A549 (cell line): ENCODE measurements around the gene NELFB. TPM values are rescaled to one million over a fixed set of nuclear protein-coding genes. Genes with fewer than 3 reads are reported as not detected.
A peak's percentile ranks its signal among the peaks of the same experiment; 100 is the strongest.

ENCODE experiments used
- ATAC-seq, 2 experiments: fragments of 200-7000 bp in 1 of 2; fragments of >200 bp in 1 of 2; cut with Nextera tagmentation in 1 of 2; cut with Tn5 transposase in 1 of 2; 3 replicates each; pipeline versions ENCODE4 v1.8.0 to v1.9.1; 2018 to 2020; ENCODE audit warnings: mild to moderate bottlenecking in 1 of 2, moderate library complexity in 1 of 2
- CTCF ChIA-PET: fragments of 300-600 bp; sonication (Branson Sonifier 250); formaldehyde crosslinking; extraction: SDS; loops from one replicate; lab custom pipeline; 2021; ENCODE audit warnings: antibody characterized with exemption, inconsistent platforms; lab: Yijun Ruan, JAX
- POLR2A ChIA-PET: fragments of 350-600 bp; formaldehyde crosslinking; extraction: SDS; loops from one replicate; lab custom pipeline; 2021; ENCODE audit warnings: antibody characterized with exemption, inconsistent platforms; lab: Yijun Ruan, JAX
- DNase-seq, 2 experiments: peaks; one replicate each; pipeline versions ENCODE4 v3.0.0 to v3.0.0-alpha.2; 2011 to 2016; ENCODE audit warnings: low read depth in 1 of 2, low spot score in 1 of 2
- FAIRE-seq: peaks from 2 replicates; lab custom pipeline; 2011; peaks lifted over from hg19 to GRCh38; lab: Jason Lieb, UNC
- H3K27ac ChIP-seq, 2 experiments: fragments of >200 bp; sonication (Bioruptor Twin); formaldehyde crosslinking; 3 replicates each; pipeline ENCODE4 v1.5.1; 2016 to 2017
- H3K4me1 ChIP-seq: fragments of >200 bp; sonication (Bioruptor Twin); formaldehyde crosslinking; 3 replicates; pipeline ENCODE4 v1.6.1; 2016
- H3K4me2 ChIP-seq: fragments of >200 bp; sonication (Bioruptor Twin); formaldehyde crosslinking; 3 replicates; pipeline ENCODE4 v1.6.1; 2016
- H3K4me3 ChIP-seq: fragments of >200 bp; sonication (Bioruptor Twin); formaldehyde crosslinking; 3 replicates; pipeline ENCODE4 v1.5.1; 2016
- H3K9me3 ChIP-seq: fragments of >200 bp; sonication (Bioruptor Twin); formaldehyde crosslinking; 3 replicates; pipeline ENCODE4 v1.6.1; 2016
- ATOH8 ChIP-seq: fragments of 250-450 bp; sonication (Bioruptor Pico); IDR thresholded peaks from 2 replicates; pipeline ENCODE4 v1.5.0; 2020; ENCODE audit warnings: low read depth, mild to moderate bottlenecking, moderate library complexity
- BHLHE40 ChIP-seq: IDR thresholded peaks from 2 replicates; pipeline ENCODE4 v1.6.1; 2012; ENCODE audit warnings: low read depth, low read length, inconsistent platforms
- CBX2 ChIP-seq: fragments of 200-600 bp; sonication (generic); IDR thresholded peaks from 2 replicates; pipeline ENCODE4 v1.6.1; 2016; ENCODE audit warnings: low read depth, mild to moderate bottlenecking, borderline replicate concordance
- CEBPB ChIP-seq, 2 experiments: fragments of >200 bp in 1 of 2; sonication (Bioruptor Twin) in 1 of 2; formaldehyde crosslinking in 1 of 2; IDR thresholded peaks; 2 replicates each; pipeline ENCODE4 v1.6.1; 2012 to 2016
- EHF ChIP-seq: fragments of 250-450 bp; sonication (Bioruptor Pico); IDR thresholded peaks from 2 replicates; pipeline ENCODE4 v1.5.0; 2020; ENCODE audit warnings: mild to moderate bottlenecking
- EHMT2 ChIP-seq: fragments of 200-600 bp; sonication (generic); IDR thresholded peaks from 2 replicates; pipeline ENCODE4 v1.6.1; 2016; ENCODE audit warnings: antibody characterized with exemption, low read depth, mild to moderate bottlenecking, moderate library complexity
- EP300 ChIP-seq, 2 experiments: fragments of >200 bp; sonication (Bioruptor Twin); formaldehyde crosslinking; IDR thresholded peaks; 2 replicates in 1 of 2; 3 replicates in 1 of 2; pipeline ENCODE4 v1.6.1; 2016 to 2017
- FOSB ChIP-seq: fragments of 250-450 bp; sonication (Bioruptor Pico); IDR thresholded peaks from 2 replicates; pipeline ENCODE4 v1.5.0; 2020; ENCODE audit warnings: mild to moderate bottlenecking, moderate library complexity
- GATA3 ChIP-seq: IDR thresholded peaks from 2 replicates; pipeline ENCODE4 v1.6.1; 2012; ENCODE audit warnings: borderline replicate concordance
- HES2 ChIP-seq: fragments of >200 bp; sonication (Bioruptor Twin); formaldehyde crosslinking; IDR thresholded peaks from 2 replicates; pipeline ENCODE4 v1.6.1; 2016
- HEYL ChIP-seq: fragments of 250-450 bp; sonication (Bioruptor Pico); IDR thresholded peaks from 2 replicates; pipeline ENCODE4 v1.8.0; 2021; ENCODE audit warnings: mild to moderate bottlenecking, moderate library complexity
- HOXA7 ChIP-seq: fragments of 250-450 bp; sonication (Bioruptor Pico); IDR thresholded peaks from 2 replicates; pipeline ENCODE4 v1.5.0; 2020; ENCODE audit warnings: mild to moderate bottlenecking, moderate library complexity
- JUN ChIP-seq, 2 experiments: fragments of >200 bp; sonication (Bioruptor Twin); formaldehyde crosslinking; IDR thresholded peaks; 2 replicates in 1 of 2; 3 replicates in 1 of 2; pipeline ENCODE4 v1.6.1; 2016 to 2017
- JUNB ChIP-seq: fragments of >200 bp; sonication (Bioruptor Twin); formaldehyde crosslinking; IDR thresholded peaks from 2 replicates; pipeline ENCODE4 v1.6.1; 2016
- MAFK ChIP-seq: fragments of 450-650 bp; IDR thresholded peaks from 2 replicates; pipeline ENCODE4 v1.6.1; 2014; ENCODE audit not compliant: partially characterized antibody
- NFE2L2 ChIP-seq: fragments of 150-350 bp; conservative IDR thresholded peaks from 2 replicates; pipeline ENCODE4 v1.6.1; 2014; ENCODE audit warnings: low read length
- NR3C1 ChIP-seq: fragments of >200 bp; sonication (Bioruptor Twin); formaldehyde crosslinking; IDR thresholded peaks from 3 replicates; pipeline ENCODE4 v1.6.1; 2017
- POLR2A ChIP-seq: IDR thresholded peaks from 2 replicates; pipeline ENCODE4 v1.6.1; 2012; ENCODE audit warnings: mild to moderate bottlenecking, low read length
- POLR2AphosphoS2 ChIP-seq: conservative IDR thresholded peaks from 2 replicates; pipeline ENCODE4 v1.6.1; 2012; ENCODE audit warnings: low read length, improper control_type of control experiment, inconsistent platforms
- RCOR1 ChIP-seq: fragments of 150-350 bp; IDR thresholded peaks from 2 replicates; pipeline ENCODE4 v1.6.1; 2014; ENCODE audit warnings: antibody characterized with exemption, low read length, low read depth
- RNF2 ChIP-seq: fragments of 200-600 bp; sonication (generic); IDR thresholded peaks from 2 replicates; pipeline ENCODE4 v1.6.1; 2016; ENCODE audit warnings: low read depth, mild to moderate bottlenecking, antibody characterized with exemption, moderate library complexity, borderline replicate concordance
- SMC3 ChIP-seq: fragments of >200 bp; sonication (Bioruptor Twin); formaldehyde crosslinking; IDR thresholded peaks from 3 replicates; pipeline ENCODE4 v1.6.1; 2018; ENCODE audit warnings: inconsistent platforms
- SREBF2 ChIP-seq: fragments of 450-650 bp; IDR thresholded peaks from 2 replicates; pipeline ENCODE4 v1.6.1; 2014; ENCODE audit warnings: mild to moderate bottlenecking, moderate library complexity
- TP53 ChIP-seq: fragments of 250-450 bp; sonication (Bioruptor Pico); IDR thresholded peaks from 2 replicates; pipeline ENCODE4 v1.5.0; 2021; ENCODE audit warnings: mild to moderate bottlenecking, moderate library complexity
- ZFP36 ChIP-seq: fragments of 450-650 bp; IDR thresholded peaks from 2 replicates; pipeline ENCODE4 v1.6.1; 2014; ENCODE audit warnings: borderline replicate concordance; ENCODE audit not compliant: partially characterized antibody
- WGBS: methylation state at CpG from one replicate; pipeline ENCODE4 v1.1.6; 2017; ENCODE audit errors: missing lambda C conversion rate; 5-methylcytosine and 5-hydroxymethylcytosine counted together
- polyA plus RNA-seq, 4 experiments: library from polyadenylated mRNA; depleted of rRNA in 3 of 4; stranded (reverse); fragments of >200 nt; fragmentation: RNase III in 1 of 4; extraction: RNeasy Plus Mini Kit Qiagen cat#74134 plus additional on column Dnase treatment in 1 of 4; gene quantifications; 2 replicates in 3 of 4; 3 replicates in 1 of 4; pipeline ENCODE4 v1.2.3, GENCODE V29; 2011 to 2017
- TF ChIP-seq, protein P1 (sequence below): IDR thresholded peaks from 2 replicates; pipeline ENCODE4 v1.6.1; 2012
- TF ChIP-seq, protein P2 (sequence below): IDR thresholded peaks from 2 replicates; pipeline ENCODE4 v1.6.1; 2012
- TF ChIP-seq, protein P3 (sequence below): fragments of >200 bp; sonication (Bioruptor Twin); formaldehyde crosslinking; IDR thresholded peaks from 3 replicates; pipeline ENCODE4 v1.5.1; 2016
- TF ChIP-seq, protein P4 (sequence below): fragments of 450-650 bp; IDR thresholded peaks from 2 replicates; pipeline ENCODE4 v1.6.1; 2014; ENCODE audit warnings: antibody characterized with exemption

NELFB gene
- polyA plus RNA-seq, 2 of the 4 experiments (the other 2 are of a cell fraction): 31.8 to 45.3 TPM

GRCh38 chr9:137221095-137221505 is 34.0 kb upstream of the NELFB start (continued):
- TF ChIP-seq, protein P1, sequence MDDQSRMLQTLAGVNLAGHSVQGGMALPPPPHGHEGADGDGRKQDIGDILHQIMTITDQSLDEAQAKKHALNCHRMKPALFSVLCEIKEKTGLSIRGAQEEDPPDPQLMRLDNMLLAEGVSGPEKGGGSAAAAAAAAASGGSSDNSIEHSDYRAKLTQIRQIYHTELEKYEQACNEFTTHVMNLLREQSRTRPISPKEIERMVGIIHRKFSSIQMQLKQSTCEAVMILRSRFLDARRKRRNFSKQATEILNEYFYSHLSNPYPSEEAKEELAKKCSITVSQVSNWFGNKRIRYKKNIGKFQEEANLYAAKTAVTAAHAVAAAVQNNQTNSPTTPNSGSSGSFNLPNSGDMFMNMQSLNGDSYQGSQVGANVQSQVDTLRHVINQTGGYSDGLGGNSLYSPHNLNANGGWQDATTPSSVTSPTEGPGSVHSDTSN: no peak
- TF ChIP-seq EP300 (IDR thresholded peaks at IDR 0.05): no peak
- TF ChIP-seq FOSB (CRISPR knock-in tag): no peak
- TF ChIP-seq HES2: no peak
- TF ChIP-seq EHF (CRISPR knock-in tag): no peak
- TF ChIP-seq MAFK: no peak
- TF ChIP-seq, protein P2, sequence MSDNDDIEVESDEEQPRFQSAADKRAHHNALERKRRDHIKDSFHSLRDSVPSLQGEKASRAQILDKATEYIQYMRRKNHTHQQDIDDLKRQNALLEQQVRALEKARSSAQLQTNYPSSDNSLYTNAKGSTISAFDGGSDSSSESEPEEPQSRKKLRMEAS: no peak

DNA sequence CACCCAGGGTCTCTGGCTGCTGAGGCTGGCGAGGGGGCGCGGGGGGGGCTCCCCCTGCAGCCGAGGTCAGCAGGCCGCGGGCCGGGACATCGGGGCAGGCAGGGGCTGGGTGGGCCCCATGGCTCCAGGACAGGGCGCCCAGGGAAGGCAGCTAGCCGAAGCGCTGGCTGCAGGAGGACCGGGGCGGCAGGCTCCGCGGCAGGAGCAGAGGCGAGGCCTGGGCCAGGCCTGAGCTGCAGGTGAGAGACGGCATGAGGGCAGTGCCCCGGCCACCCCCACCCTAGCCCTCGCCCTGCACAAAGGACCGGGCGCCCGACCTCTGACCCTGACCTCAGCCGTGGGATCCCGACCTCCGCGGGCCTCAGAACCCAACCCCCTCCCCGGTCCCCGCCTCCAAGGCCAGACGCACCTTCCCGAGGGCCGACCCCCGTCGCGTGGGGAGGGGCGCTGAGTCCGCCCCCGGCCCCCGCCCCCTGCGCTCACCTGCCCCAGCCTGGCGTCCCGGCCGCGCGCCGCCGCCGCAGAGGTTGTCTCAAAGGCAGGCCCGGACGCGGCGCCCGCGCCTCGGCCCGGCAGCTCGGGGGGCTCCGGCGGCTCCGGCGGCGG is 33.5 kb upstream of the NELFB start:
- FAIRE-seq: no peak
- ChIA-PET CTCF (interaction anchor here (2.2 to 10.1 kb wide), 4 partner anchors 15 to 175 kb away, joined by 5 to 113 read pairs (median 76); partner anchors contain the start of genes ANAPC2, NPDC1, SSNA1 and TUBB4B), POLR2A (interaction anchor here (1.4 kb wide), 1 partner anchor 19 kb away, joined by 4 read pairs; no protein-coding TSS in a partner anchor)
- 61% methylated on average over 17 of the region's 61 CpGs for WGBS
- H3K4me2 ChIP-seq: peak overlapping the region; percentile 82
- H3K4me1 ChIP-seq: peaks cover 64% of the 10 kb centered on the region
- no peak for ATAC-seq
- H3K4me3 ChIP-seq: peak overlapping the region; percentile 28
- TF ChIP-seq HEYL (CRISPR knock-in tag) (no peak), SREBF2 (no peak), RNF2 (no peak), HOXA7 (CRISPR knock-in tag) (no peak), TP53 (CRISPR knock-in tag) (no peak), CBX2 (no peak), JUN (IDR thresholded peaks at IDR 0.05) (no peak), NR3C1 (no peak)
- TF ChIP-seq, protein P3, sequence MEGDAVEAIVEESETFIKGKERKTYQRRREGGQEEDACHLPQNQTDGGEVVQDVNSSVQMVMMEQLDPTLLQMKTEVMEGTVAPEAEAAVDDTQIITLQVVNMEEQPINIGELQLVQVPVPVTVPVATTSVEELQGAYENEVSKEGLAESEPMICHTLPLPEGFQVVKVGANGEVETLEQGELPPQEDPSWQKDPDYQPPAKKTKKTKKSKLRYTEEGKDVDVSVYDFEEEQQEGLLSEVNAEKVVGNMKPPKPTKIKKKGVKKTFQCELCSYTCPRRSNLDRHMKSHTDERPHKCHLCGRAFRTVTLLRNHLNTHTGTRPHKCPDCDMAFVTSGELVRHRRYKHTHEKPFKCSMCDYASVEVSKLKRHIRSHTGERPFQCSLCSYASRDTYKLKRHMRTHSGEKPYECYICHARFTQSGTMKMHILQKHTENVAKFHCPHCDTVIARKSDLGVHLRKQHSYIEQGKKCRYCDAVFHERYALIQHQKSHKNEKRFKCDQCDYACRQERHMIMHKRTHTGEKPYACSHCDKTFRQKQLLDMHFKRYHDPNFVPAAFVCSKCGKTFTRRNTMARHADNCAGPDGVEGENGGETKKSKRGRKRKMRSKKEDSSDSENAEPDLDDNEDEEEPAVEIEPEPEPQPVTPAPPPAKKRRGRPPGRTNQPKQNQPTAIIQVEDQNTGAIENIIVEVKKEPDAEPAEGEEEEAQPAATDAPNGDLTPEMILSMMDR: no peak
- no peaks in the 10 kb centered on the region for H3K9me3 ChIP-seq
- DNase-seq: no peak
- H3K27ac ChIP-seq: peak overlapping the region; percentile 29 to 89; a peak in 4 of 6 replicates

DNA sequence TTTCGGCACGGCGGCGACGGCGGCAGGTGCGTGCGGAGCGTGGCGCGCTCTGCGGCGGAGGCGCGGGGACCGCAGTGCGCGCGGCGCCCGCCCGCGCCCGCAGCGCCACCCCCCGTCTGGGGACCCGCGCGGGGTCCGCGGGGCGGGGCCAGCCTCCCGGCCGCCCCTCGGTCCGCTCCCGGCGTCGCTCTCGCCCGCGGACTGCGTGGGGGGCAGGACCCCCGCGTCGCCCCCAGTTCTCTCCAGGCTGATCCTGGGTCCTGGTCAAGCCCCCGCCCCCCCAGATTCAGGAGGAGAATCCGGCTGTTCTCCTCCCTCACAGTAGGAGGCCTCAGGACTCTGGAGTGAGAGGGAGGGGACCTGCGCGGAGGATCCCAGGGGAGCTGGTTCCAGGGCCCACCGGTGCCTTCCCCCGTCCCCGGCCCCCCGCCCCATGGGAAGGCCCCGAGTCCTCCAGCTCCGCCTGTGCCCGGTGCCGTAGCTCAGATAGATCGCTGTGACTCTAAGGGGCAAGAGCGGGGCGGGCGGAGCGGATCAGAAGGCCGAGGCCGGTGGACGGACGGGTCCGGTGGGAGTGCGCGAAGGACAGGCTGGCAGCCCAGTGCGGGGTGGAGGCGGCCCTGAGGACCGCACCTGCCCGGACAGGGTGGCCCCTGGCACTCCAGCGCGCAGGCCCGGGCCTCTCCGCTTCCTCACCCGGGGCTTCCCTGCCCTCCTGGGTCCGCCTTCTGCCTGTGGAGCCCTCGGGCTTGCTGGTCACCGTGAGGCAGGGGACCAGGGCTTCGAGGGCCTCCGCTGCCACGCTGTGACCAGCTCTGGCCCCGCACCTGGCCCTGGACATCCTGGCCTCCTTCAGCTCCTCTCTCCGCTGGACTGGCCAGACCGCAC is 32.7 kb upstream of the NELFB start, which contains the start of gene RNF208:
RNF208 (minus strand) TSS at position 51 of the 888 bp plus-strand sequence. CDS start 1,028 bp downstream, outside the sequence.
- ATAC-seq: peak; percentile 0; a peak in 3 of 6 replicates
- ChIA-PET POLR2A (interaction anchor here (0.6 to 3.5 kb wide), 14 partner anchors 13 to 375 kb away, joined by 3 to 37 read pairs (median 6); partner anchors contain the start of genes ANAPC2, SSNA1, TOR4A and TPRN), CTCF (interaction anchor here (0.7 to 10.1 kb wide), 11 partner anchors 12 to 193 kb away, joined by 3 to 113 read pairs (median 7); partner anchors contain the start of genes ANAPC2, NPDC1, SSNA1 and TUBB4B)
- Histone ChIP-seq H3K27ac (peak within 1 kb of the TSS; percentile 89 to 93), H3K9me3 (no peaks in the 10 kb centered on the region), H3K4me2 (peak within 1 kb of the TSS; percentile 82), H3K4me3 (peak within 1 kb of the TSS; percentile 72), H3K4me1 (peaks cover 64% of the 10 kb centered on the region)
- no peak for DNase-seq
- FAIRE-seq: no peak
- WGBS: 91% methylated on average over 71 of the region's 88 CpGs
- TF ChIP-seq RNF2 (no peak), JUNB (no peak), POLR2A (no peak), EHF (CRISPR knock-in tag) (no peak), GATA3 (no peak), ATOH8 (CRISPR knock-in tag) (no peak), NR3C1 (no peak), CEBPB (IDR thresholded peaks at IDR 0.05) (no peak), JUN (IDR thresholded peaks at IDR 0.05) (no peak), BHLHE40 (no peak), SMC3 (no peak), HEYL (CRISPR knock-in tag) (no peak), NFE2L2 (no peak), RCOR1 (no peak), POLR2AphosphoS2 (no peak), HES2 (no peak), EHMT2 (no peak), ZFP36 (no peak)
- TF ChIP-seq, protein P4, sequence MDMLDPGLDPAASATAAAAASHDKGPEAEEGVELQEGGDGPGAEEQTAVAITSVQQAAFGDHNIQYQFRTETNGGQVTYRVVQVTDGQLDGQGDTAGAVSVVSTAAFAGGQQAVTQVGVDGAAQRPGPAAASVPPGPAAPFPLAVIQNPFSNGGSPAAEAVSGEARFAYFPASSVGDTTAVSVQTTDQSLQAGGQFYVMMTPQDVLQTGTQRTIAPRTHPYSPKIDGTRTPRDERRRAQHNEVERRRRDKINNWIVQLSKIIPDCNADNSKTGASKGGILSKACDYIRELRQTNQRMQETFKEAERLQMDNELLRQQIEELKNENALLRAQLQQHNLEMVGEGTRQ: no peak
